Progenitor cell of endocrine pancreas (in vitro differentiated cells): ENCODE results near the gene UBE2O. TPM values are rescaled to one million over a fixed set of nuclear protein-coding genes. Genes with fewer than 3 reads are reported as not detected.

Source experiments
- DNase-seq: peaks from one replicate; pipeline ENCODE4 v3.0.0; 2021; ENCODE audit warnings: low spot score; ENCODE audit not compliant: unreplicated experiment
- H3K27ac Mint-ChIP-seq: 2 replicates; pipeline ENCODE4 v1.8.0; 2021; ENCODE audit warnings: mild to moderate bottlenecking, moderate library complexity, mixed read lengths
- H3K27me3 Mint-ChIP-seq: 2 replicates; pipeline ENCODE4 v1.8.0; 2021; ENCODE audit warnings: mixed read lengths
- H3K36me3 Mint-ChIP-seq: 2 replicates; pipeline ENCODE4 v1.8.0; 2022; ENCODE audit warnings: mixed read lengths; ENCODE audit not compliant: insufficient read depth
- H3K4me1 Mint-ChIP-seq: 2 replicates; pipeline ENCODE4 v1.8.0; 2021; ENCODE audit warnings: low read depth, mixed read lengths
- H3K4me3 Mint-ChIP-seq: 2 replicates; pipeline ENCODE4 v1.8.0; 2021; ENCODE audit warnings: low read depth, mild to moderate bottlenecking, moderate library complexity, mixed read lengths
- H3K9me3 Mint-ChIP-seq: 2 replicates; pipeline ENCODE4 v1.8.0; 2021; ENCODE audit warnings: low read depth, mixed read lengths
- CTCF ChIP-seq: fragments of 200-600 bp; sonication (generic); IDR thresholded peaks from one replicate; pipeline ENCODE4 v1.5.0; 2021; ENCODE audit warnings: antibody characterized with exemption, mild to moderate bottlenecking; ENCODE audit not compliant: unreplicated experiment
- total RNA-seq: library from RNA; stranded (reverse); gene quantifications from 2 replicates; pipeline ENCODE4 v1.2.1, GENCODE V29; 2021

UBE2O gene
- total RNA-seq, 1 donor from 2014 or later: 44.6 TPM

- Mint-ChIP-seq H3K4me1 (peaks cover 21% of the 10 kb centered on the region), H3K9me3 (no peaks in the 10 kb centered on the region), H3K27me3 (no peaks in the 10 kb centered on the region), H3K4me3 (no peak overlapping the region), H3K27ac (no peak overlapping the region), H3K36me3 (no peaks in the 10 kb centered on the region)
- TF ChIP-seq CTCF: no peak
- no peak for DNase-seq
Observed at GRCh38 chr17:76445697-76446448, 7.1 kb downstream of the UBE2O start.

GRCh38 chr17:76444518-76445311 lies 8.2 kb downstream of the UBE2O start:
- Mint-ChIP-seq H3K27me3 (no peaks in the 10 kb centered on the region), H3K4me1 (peaks cover 21% of the 10 kb centered on the region), H3K27ac (no peak overlapping the region), H3K9me3 (no peaks in the 10 kb centered on the region), H3K36me3 (no peaks in the 10 kb centered on the region), H3K4me3 (no peak overlapping the region)
- no peak for TF ChIP-seq CTCF
- no peak for DNase-seq

GRCh38 chr17:76442341-76443338 lies 10.3 kb downstream of the UBE2O start:
- Mint-ChIP-seq H3K4me3 (no peak overlapping the region), H3K4me1 (peaks cover 21% of the 10 kb centered on the region), H3K9me3 (no peaks in the 10 kb centered on the region)

GRCh38 chr17:76441686-76442340 lies 11.1 kb downstream of the UBE2O start:
- Mint-ChIP-seq H3K4me3 (no peak overlapping the region), H3K9me3 (no peaks in the 10 kb centered on the region), H3K27ac (no peak overlapping the region), H3K4me1 (peaks cover 17% of the 10 kb centered on the region), H3K27me3 (no peaks in the 10 kb centered on the region), H3K36me3 (peaks cover 1% of the 10 kb centered on the region)
- no peak for TF ChIP-seq CTCF
- DNase-seq: no peak

More at GRCh38 chr17:76442341-76443338, 10.3 kb downstream of the UBE2O start:
- TF ChIP-seq CTCF: no peak
- Mint-ChIP-seq H3K27ac (no peak overlapping the region), H3K36me3 (peaks cover 1% of the 10 kb centered on the region), H3K27me3 (no peaks in the 10 kb centered on the region)
- DNase-seq: no peak
